GM23248 (cell line): Measurements from ENCODE around the gene ZNF311. TPM values are rescaled to one million over a fixed set of nuclear protein-coding genes. Genes with fewer than 3 reads are reported as not detected.
"Not testable (repeated sequence)": the region's sequence is repeated elsewhere in the genome, so short reads cannot be mapped to it uniquely, and the experiment has no call there.

Experiments used
- DNase-seq: peaks from one replicate; pipeline ENCODE4 v3.0.0-alpha.2; 2015
- H2AFZ ChIP-seq: fragments of 200-600 bp; sonication (generic); 2 replicates; pipeline ENCODE4 v1.6.1; 2016; ENCODE audit warnings: antibody characterized with exemption
- H3F3A ChIP-seq: fragments of 200-600 bp; sonication (generic); 2 replicates; pipeline ENCODE4 v1.6.1; 2016; ENCODE audit warnings: mild to moderate bottlenecking, antibody characterized with exemption, mixed run types; ENCODE audit not compliant: insufficient read depth
- H3K27ac ChIP-seq: fragments of 200-600 bp; sonication (generic); 2 replicates; pipeline ENCODE4 v1.5.1; 2016; ENCODE audit warnings: mild to moderate bottlenecking
- H3K27me3 ChIP-seq: fragments of 200-600 bp; sonication (generic); replicated peaks from 2 replicates; pipeline ENCODE4 v1.6.1; 2016; ENCODE audit warnings: mild to moderate bottlenecking; ENCODE audit not compliant: insufficient read depth
- H3K36me3 ChIP-seq: fragments of 200-600 bp; sonication (generic); 2 replicates; pipeline ENCODE4 v1.6.1; 2016; ENCODE audit warnings: low read depth, mild to moderate bottlenecking
- H3K4me1 ChIP-seq: fragments of 200-600 bp; sonication (generic); 2 replicates; pipeline ENCODE4 v1.6.1; 2016; ENCODE audit warnings: mild to moderate bottlenecking; ENCODE audit not compliant: insufficient read depth
- H3K4me2 ChIP-seq: fragments of 200-600 bp; sonication (generic); one replicate; pipeline ENCODE4 v1.6.1; 2016; ENCODE audit warnings: mild to moderate bottlenecking; ENCODE audit not compliant: unreplicated experiment
- H3K4me3 ChIP-seq: fragments of 200-600 bp; sonication (generic); 2 replicates; pipeline ENCODE4 v1.5.1; 2016; ENCODE audit warnings: mild to moderate bottlenecking
- H3K79me2 ChIP-seq: fragments of 200-600 bp; sonication (generic); 2 replicates; pipeline ENCODE4 v1.6.1; 2016; ENCODE audit warnings: mild to moderate bottlenecking; ENCODE audit not compliant: insufficient read depth
- H3K9ac ChIP-seq: fragments of 200-600 bp; sonication (generic); 2 replicates; pipeline ENCODE4 v1.6.1; 2016; ENCODE audit warnings: mild to moderate bottlenecking
- H3K9me2 ChIP-seq: fragments of 200-600 bp; sonication (generic); 2 replicates; pipeline ENCODE4 v1.6.1; 2016; ENCODE audit warnings: mixed run types, mild to moderate bottlenecking, moderate library complexity; ENCODE audit not compliant: insufficient read depth
- H3K9me3 ChIP-seq: fragments of 200-600 bp; sonication (generic); one replicate; pipeline ENCODE4 v1.6.1; 2017; ENCODE audit warnings: low read depth
- H4K20me1 ChIP-seq: fragments of 200-600 bp; sonication (generic); 2 replicates; pipeline ENCODE4 v1.6.0; 2016; ENCODE audit not compliant: insufficient read depth
- EZH2 ChIP-seq: fragments of 200-600 bp; sonication (generic); IDR thresholded peaks from 2 replicates; pipeline ENCODE4 v1.6.1; 2018; ENCODE audit warnings: antibody characterized with exemption, mild to moderate bottlenecking; ENCODE audit not compliant: insufficient read depth, poor library complexity, severe bottlenecking
- EZH2phosphoT487 ChIP-seq: fragments of 200-600 bp; sonication (generic); IDR thresholded peaks from 2 replicates; pipeline ENCODE4 v1.6.1; 2018; ENCODE audit warnings: antibody characterized with exemption, moderate library complexity, mild to moderate bottlenecking, low read depth; ENCODE audit not compliant: insufficient read depth
- WGBS, 2 experiments: methylation state at CpG; one replicate each; pipeline ENCODE4 v1.1.6; 2015 to 2017; ENCODE audit warnings: low lambda C conversion rate in 2 of 2, low coverage in 1 of 2; ENCODE audit errors: missing lambda C conversion rate in 2 of 2; 5-methylcytosine and 5-hydroxymethylcytosine counted together
- in situ Hi-C: fragments of 300-500 bp; cut with MboI; formaldehyde crosslinking; loops from 2 replicates; pipeline ENCODE4 v1.15.0; 2020
- polyA plus RNA-seq: library from polyadenylated mRNA; unstranded; fragments of >200 nt; fragmentation: Nextera tagmentation; extraction: Ambion mirVana; gene quantifications from 2 replicates; pipeline ENCODE4 v1.2.1, GENCODE V29; 2016
- total RNA-seq: library from RNA; depleted of rRNA; stranded (reverse); fragments of >200 nt; shearing (Covaris generic); gene quantifications from 2 replicates; pipeline ENCODE4 v1.2.3, GENCODE V29; 2014

ZNF311 gene
- total and polyA plus RNA-seq, 2 experiments from 2014 or later, result 0.54 to 0.93 TPM

GRCh38 chr6:28953585-28954258, 51.4 kb downstream of the ZNF311 start:
- H3K27ac ChIP-seq, result no peak overlapping the region
- no peaks in the 10 kb centered on the region for H3K9me2 ChIP-seq
- H4K20me1 ChIP-seq, result no peaks in the 10 kb centered on the region
- peaks cover 15% of the 10 kb centered on the region; the same call in 1 of the 2 replicates for H3F3A ChIP-seq
- no peaks in the 10 kb centered on the region for H3K36me3 ChIP-seq
- in situ Hi-C loops, result no loop called here
- no peaks in the 10 kb centered on the region for H3K9me3 ChIP-seq
- H3K9ac ChIP-seq, result 0 out of 2 replicates have a peak overlapping the region, but pooled peaks have one; percentile 12
- peak overlapping the region; percentile 91 for H2AFZ ChIP-seq
- H3K4me2 ChIP-seq, result peak overlapping the region; percentile 86
- peak; percentile 33 for DNase-seq
- 8 to 10% methylated on average over 22 of the region's 22 CpGs for WGBS, 2 experiments
- H3K79me2 ChIP-seq, result no peaks in the 10 kb centered on the region
- no peaks in the 10 kb centered on the region for H3K4me1 ChIP-seq
- no peaks in the 10 kb centered on the region; the same call in 1 of the 2 replicates for H3K27me3 ChIP-seq
- H3K4me3 ChIP-seq, result peak overlapping the region; percentile 74
- TF ChIP-seq EZH2 (no peak), EZH2phosphoT487 (no peak)

- no peaks in the 10 kb centered on the region for H3K36me3 ChIP-seq
- H4K20me1 ChIP-seq, result no peaks in the 10 kb centered on the region
- no peaks in the 10 kb centered on the region for H3K9me2 ChIP-seq
- in situ Hi-C loops, result no loop called here
- H3K4me2 ChIP-seq, result peak overlapping the region; percentile 86
- no peaks in the 10 kb centered on the region for H3K79me2 ChIP-seq
- no peaks in the 10 kb centered on the region for H3K4me1 ChIP-seq
- 8% methylated on average over 13 of the region's 13 CpGs for WGBS, 2 experiments
- peaks cover 15% of the 10 kb centered on the region; the same call in 1 of the 2 replicates for H3F3A ChIP-seq
- H2AFZ ChIP-seq, result peak overlapping the region; percentile 91
- no peaks in the 10 kb centered on the region; the same call in 1 of the 2 replicates for H3K27me3 ChIP-seq
- H3K9ac ChIP-seq, result 0 out of 2 replicates have a peak overlapping the region, but pooled peaks have one; percentile 12
- no peaks in the 10 kb centered on the region for H3K9me3 ChIP-seq
- DNase-seq, result peak; percentile 66
- H3K4me3 ChIP-seq, result peak overlapping the region; percentile 74
- TF ChIP-seq EZH2 (no peak), EZH2phosphoT487 (no peak)
- H3K27ac ChIP-seq, result no peak overlapping the region
These were observed 52.0 kb downstream of the ZNF311 start for GRCh38 chr6:28953039-28953584.

GRCh38 chr6:28949656-28950195, 55.4 kb downstream of the ZNF311 start:
- H3K4me1 ChIP-seq, H3K9me2 ChIP-seq, H3K36me3 ChIP-seq, H3K4me3 ChIP-seq, H3K27me3 ChIP-seq, H4K20me1 ChIP-seq, H3K9ac ChIP-seq, H3K9me3 ChIP-seq, H3K4me2 ChIP-seq, in situ Hi-C loops, H2AFZ ChIP-seq, DNase-seq, H3K79me2 ChIP-seq, H3K27ac ChIP-seq: not testable (repeated sequence)
- H3F3A ChIP-seq, result peaks cover 15% of the 10 kb centered on the region
- 93 to 96% methylated on average over 21 to 37 of the region's 41 CpGs for WGBS, 2 experiments

- H3K4me2 ChIP-seq, result no peak overlapping the region
- in situ Hi-C loops, result no loop called here
These were observed 56.2 kb downstream of the ZNF311 start for GRCh38 chr6:28948782-28949486.

More at GRCh38 chr6:28948782-28949486, 56.2 kb downstream of the ZNF311 start:
- H2AFZ ChIP-seq, result no peak overlapping the region
- TF ChIP-seq EZH2 (no peak), EZH2phosphoT487 (no peak)
- no peaks in the 10 kb centered on the region for H3K9me2 ChIP-seq
- no peaks in the 10 kb centered on the region for H3K79me2 ChIP-seq
- H3K27me3 ChIP-seq, result no peaks in the 10 kb centered on the region
- no peak overlapping the region for H3K4me3 ChIP-seq
- H3K4me1 ChIP-seq, result no peaks in the 10 kb centered on the region
- H4K20me1 ChIP-seq, result no peaks in the 10 kb centered on the region
- WGBS, 2 experiments, result 64 to 65% methylated on average over 23 of the region's 23 CpGs
- no peaks in the 10 kb centered on the region for H3K36me3 ChIP-seq
- DNase-seq, result no peak
- H3K27ac ChIP-seq, result no peak overlapping the region
- peaks cover 18% of the 10 kb centered on the region for H3F3A ChIP-seq
- no peak overlapping the region for H3K9ac ChIP-seq
- H3K9me3 ChIP-seq, result no peaks in the 10 kb centered on the region
